Right atrium auricular region (tissue), 2 donors: Measurements from ENCODE around the gene TELO2. TPM values are rescaled to one million over a fixed set of nuclear protein-coding genes. Genes with fewer than 3 reads are reported as not detected.

Source experiments
- DNase-seq: peaks from one replicate; pipeline ENCODE4 v3.0.0-alpha.2; 2019; ENCODE audit warnings: low spot score
- H3K27ac ChIP-seq, 2 donors: fragments of 200-600 bp; sonication (generic); 1 replicate in 1 of 2; 2 replicates in 1 of 2; pipeline ENCODE4 v1.5.1; 2016 to 2019
- H3K27me3 ChIP-seq, 2 donors: fragments of 200-600 bp; sonication (generic); one replicate each; pipeline versions ENCODE4 v1.5.1 to v1.6.0; 2017 to 2019
- H3K36me3 ChIP-seq: fragments of 200-600 bp; sonication (generic); one replicate; pipeline ENCODE4 v1.5.1; 2016
- H3K4me1 ChIP-seq, 2 donors: fragments of 200-600 bp; sonication (generic); one replicate each; pipeline versions ENCODE4 v1.5.1 to v1.6.0; 2017 to 2019
- H3K4me3 ChIP-seq, 2 donors: fragments of 200-600 bp; sonication (generic); 1 replicate in 1 of 2; 2 replicates in 1 of 2; pipeline ENCODE4 v1.5.1; 2017 to 2019; ENCODE audit warnings: mild to moderate bottlenecking in 1 of 2, moderate library complexity in 1 of 2
- H3K9me3 ChIP-seq, 2 donors: fragments of 200-600 bp; sonication (generic); one replicate each; pipeline ENCODE4 v1.5.1; 2019
- CTCF ChIP-seq, 2 donors: fragments of 200-600 bp; sonication (generic); IDR thresholded peaks; one replicate each; pipeline ENCODE4 v1.5.1; 2019; ENCODE audit warnings: antibody characterized with exemption in 2 of 2
- total RNA-seq, 2 donors: library from RNA; depleted of rRNA; stranded (reverse); fragments of >200 nt; gene quantifications; one replicate each; pipeline ENCODE4 v1.1.0, GENCODE V29; 2016

Gene TELO2
- total RNA-seq, 2 donors from 2014 or later: 11.3 to 11.5 TPM

DNA sequence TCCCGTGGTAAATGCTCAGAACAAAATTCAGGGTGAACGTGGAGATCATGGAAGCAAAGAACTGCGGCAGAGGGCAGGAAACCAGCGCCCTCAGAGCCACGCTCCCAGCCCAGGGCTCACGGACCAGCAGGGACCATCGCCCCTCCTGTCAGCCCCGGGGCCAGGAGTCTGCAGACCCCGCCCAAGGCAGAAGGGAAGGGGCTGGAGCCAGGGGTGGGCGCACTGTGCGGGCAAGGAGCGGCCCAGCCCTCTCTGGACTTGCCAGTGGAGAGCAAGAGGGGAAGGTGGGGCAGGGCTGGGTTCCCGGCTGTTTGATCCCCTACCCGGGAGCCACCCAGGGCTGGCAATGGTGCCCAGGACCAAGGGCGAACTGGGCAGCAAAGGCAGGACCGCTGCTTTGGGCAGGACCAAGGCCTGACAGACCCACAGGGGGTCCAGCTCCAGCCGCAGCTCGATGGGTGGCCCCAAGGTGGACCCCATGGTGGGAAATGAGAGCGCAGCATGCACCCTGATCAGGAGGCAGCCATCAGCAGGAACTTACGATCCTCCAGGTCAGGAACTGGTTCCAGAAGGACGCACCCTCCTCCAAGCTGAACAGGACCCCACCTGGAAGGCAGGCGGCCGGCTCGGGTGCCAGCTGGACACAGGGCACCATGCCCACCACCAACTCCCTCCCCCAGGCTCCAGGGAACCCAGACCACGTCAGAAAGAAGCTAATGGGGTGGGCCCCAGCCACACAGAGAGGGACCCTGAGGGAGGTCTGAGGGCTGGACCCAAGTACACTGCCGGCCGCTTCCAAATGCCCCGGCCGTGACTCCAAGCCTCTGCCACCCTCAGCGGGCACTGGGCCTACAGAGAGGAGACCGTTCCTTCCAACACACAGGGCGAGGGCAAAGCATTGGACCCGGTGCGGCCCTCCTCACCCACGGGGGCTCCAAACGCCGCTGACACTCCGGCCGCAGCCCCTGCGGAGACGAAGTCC, 37.7 kb upstream of the TELO2 start:
- H3K4me3 ChIP-seq: no peak overlapping the region
- no peak overlapping the region for H3K27ac ChIP-seq
- no peaks in the 10 kb centered on the region for H3K4me1 ChIP-seq
- peaks cover 89% of the 10 kb centered on the region for H3K36me3 ChIP-seq
- H3K9me3 ChIP-seq: no peaks in the 10 kb centered on the region
- TF ChIP-seq CTCF (IDR thresholded peaks at IDR 0.05): no peak
- H3K27me3 ChIP-seq: no peaks in the 10 kb centered on the region
- DNase-seq: no peak

- TF ChIP-seq CTCF (IDR thresholded peaks at IDR 0.05): no peak
- no peak for DNase-seq
- H3K36me3 ChIP-seq: peaks cover 87% of the 10 kb centered on the region
- no peak overlapping the region for H3K27ac ChIP-seq
- H3K27me3 ChIP-seq: no peaks in the 10 kb centered on the region
- no peaks in the 10 kb centered on the region for H3K9me3 ChIP-seq
- no peaks in the 10 kb centered on the region for H3K4me1 ChIP-seq
- no peak overlapping the region for H3K4me3 ChIP-seq
Measured at GRCh38 chr16:1456951-1457350, 36.2 kb upstream of the TELO2 start.

DNA sequence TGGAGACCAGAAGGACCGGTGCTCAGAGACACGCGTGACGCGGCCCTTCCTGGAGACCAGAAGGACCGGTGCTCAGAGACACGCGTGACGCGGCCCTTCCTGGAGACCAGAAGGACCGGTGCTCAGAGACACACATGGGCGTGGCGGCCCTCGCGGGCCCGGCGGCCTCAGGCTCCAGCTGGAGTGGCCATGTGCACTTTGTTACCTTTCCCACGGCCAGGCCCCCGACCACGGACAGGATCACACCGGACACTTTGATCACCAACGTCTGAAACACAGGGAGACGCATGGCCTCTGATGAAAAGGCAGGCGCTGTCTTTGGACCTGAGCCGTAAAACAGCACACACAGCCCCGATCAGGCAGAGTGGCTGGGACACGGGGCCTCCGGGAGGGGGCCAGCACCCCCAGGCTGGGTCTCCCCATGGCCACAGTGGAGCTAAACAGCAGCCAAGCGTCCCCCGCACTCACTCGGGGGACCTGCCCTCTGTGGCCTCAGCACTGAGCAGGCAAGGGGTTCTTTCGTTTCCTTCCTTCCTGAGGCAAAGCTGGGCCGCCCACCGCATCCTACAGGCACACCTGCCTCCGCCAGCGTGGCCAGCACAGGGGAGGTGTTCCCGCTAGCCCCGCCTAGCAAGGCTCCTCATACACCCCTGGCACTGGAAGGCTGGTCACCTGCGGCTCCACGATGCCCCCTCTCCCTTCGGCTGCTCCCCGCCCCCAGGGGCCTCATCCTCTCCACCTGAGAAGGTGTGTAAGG, 35.5 kb upstream of the TELO2 start:
- no peak overlapping the region for H3K27ac ChIP-seq
- no peak overlapping the region for H3K4me3 ChIP-seq
- no peak for DNase-seq
- no peak for TF ChIP-seq CTCF (IDR thresholded peaks at IDR 0.05)
- no peaks in the 10 kb centered on the region for H3K27me3 ChIP-seq
- H3K36me3 ChIP-seq: peaks cover 81% of the 10 kb centered on the region
- H3K9me3 ChIP-seq: no peaks in the 10 kb centered on the region
- no peaks in the 10 kb centered on the region for H3K4me1 ChIP-seq

GRCh38 chr16:1458336-1458976, 34.7 kb upstream of the TELO2 start:
- Histone ChIP-seq H3K9me3 (no peaks in the 10 kb centered on the region), H3K27ac (no peak overlapping the region), H3K4me3 (no peak overlapping the region), H3K36me3 (peaks cover 73% of the 10 kb centered on the region), H3K27me3 (no peaks in the 10 kb centered on the region), H3K4me1 (no peaks in the 10 kb centered on the region)
- TF ChIP-seq CTCF (IDR thresholded peaks at IDR 0.05): no peak
- DNase-seq: no peak

GRCh38 chr16:1458977-1459341, 34.2 kb upstream of the TELO2 start:
- DNase-seq: no peak
- TF ChIP-seq CTCF (IDR thresholded peaks at IDR 0.05): no peak
- Histone ChIP-seq H3K27ac (no peak overlapping the region), H3K4me1 (no peaks in the 10 kb centered on the region), H3K27me3 (no peaks in the 10 kb centered on the region), H3K36me3 (peaks cover 68% of the 10 kb centered on the region), H3K4me3 (no peak overlapping the region), H3K9me3 (no peaks in the 10 kb centered on the region)
